ENCODE data around the gene CACNA1B.
"Not testable (repeated sequence)": the region's sequence is repeated elsewhere in the genome, so short reads cannot be mapped to it uniquely, and the experiment has no call there.

CACNA1B gene

DNA sequence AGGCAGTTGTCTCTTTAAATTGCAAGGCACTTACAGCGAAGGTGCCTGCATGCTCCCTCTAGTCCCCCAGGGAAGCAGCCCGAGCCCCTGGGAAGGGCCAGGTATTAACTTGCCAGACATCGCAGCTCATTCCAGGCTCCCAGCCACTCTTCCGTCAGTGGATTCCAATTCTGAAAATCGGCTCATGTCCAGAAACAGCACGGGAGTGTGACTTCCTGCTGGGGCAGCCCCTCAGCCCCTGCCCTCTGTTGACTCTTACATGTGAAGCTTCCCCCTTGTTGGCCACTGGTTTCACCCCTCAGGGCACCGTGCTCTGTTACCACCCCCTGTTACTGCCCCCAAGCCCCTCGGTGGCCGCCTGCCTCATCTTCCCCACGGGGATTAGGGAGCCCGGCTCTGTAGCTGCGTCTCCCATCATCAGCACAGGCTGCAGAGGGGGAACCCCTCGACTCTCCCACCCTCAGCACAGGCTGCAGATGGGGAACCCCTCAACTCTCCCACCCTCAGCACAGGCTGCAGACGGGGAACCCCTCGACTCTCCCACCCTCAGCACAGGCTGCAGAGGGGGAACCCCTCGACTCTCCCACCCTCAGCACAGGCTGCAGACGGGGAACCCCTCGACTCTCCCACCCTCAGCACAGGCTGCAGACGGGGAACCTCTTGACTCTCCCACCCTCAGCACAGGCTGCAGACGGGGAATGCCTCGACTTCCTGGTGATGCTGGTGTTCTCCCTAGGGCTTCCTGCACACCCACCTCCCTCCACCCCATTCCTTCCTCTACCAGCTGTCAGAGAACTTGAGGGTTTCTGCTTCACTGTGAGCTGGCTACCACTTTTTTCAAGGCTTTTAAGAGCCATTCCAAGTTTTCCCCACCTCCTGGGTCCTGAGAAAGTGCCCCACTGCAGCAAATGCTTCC, 11.1 kb upstream of the CACNA1B start:
- DNase-seq: no peak

DNA sequence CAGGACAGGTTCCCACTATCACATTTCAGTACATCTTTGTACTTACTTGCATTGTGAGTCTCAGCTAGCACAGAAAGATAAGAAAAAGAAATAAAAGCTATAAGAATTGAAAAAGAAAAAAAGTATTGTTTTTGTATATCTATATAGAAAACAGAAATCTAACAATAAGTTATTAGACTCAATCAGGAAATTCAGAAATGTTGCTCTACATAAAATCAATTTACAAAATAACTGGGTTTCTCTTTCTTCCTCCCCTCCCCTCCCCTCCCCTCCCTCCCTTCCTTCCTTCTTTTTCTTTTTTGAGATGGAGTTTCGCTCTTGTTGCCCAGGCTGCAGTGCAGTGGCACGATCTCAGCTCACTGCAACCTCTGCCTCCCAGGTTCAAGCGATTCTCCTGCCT, 7.2 kb upstream of the CACNA1B start:
- no peak for DNase-seq

DNA sequence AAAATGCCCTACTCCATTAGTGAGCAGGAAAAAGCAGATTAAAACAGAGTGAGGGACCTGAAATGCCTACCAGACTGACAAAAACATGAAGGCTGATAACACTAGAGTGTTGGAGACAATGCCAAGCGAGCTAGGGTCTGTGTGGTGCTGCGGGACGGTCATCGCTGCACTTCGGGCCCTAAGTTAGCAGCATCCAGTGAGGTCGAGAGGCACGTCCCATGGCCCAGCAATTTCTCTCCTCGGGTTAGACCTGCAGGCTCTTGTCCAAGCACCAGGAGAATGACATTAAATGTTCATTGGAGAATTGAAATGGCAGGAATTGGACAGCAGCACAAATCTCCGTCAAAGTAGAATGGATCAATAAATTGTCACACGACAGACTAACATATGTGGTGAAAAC, 5.3 kb upstream of the CACNA1B start:
- no peak for DNase-seq

DNA sequence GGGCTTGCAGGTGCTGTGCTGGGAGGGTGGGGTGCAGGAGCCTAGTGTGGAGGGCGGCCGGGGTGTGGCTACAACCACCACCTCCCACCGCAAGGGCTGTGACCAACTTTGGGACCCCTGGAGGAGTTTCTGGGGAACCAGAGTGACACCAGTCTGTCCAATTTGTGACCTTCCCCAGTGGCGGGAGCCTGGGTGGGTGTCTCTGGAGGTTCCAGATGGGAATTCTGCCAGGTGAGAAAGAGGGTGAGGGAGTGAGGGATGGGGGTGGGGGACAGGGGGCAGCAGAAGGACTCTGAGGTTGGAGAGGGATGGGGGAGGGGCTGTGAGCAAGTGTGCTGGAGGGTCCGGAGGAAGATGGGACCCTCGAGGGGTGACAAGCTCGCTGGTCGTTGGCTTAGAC, 4.2 kb upstream of the CACNA1B start:
- no peak for DNase-seq

DNA sequence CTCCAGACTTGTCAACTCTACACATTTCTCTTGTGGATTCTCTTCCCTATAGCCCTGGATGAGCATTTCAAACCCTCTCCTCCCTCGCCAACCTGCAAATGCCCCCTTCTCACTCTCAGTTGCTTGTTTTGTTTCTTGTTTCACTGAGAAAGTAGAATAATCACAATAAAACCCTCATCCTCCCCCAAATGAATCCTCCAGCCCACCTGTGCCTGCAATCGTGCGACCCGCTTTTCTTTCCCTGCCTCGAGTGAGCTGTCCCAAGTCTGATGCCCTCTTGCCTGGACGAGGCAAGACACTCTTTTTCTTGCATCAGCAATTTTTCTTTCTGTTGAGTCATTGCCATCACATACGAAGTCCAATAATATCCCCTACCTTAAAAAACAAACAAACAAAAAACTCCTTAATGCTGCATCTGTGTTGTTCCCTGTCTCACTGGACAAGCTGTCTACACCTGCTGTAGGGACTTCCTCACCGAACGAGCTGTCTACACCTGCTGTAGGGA, 3.7 kb upstream of the CACNA1B start:
- DNase-seq: no peak

DNA sequence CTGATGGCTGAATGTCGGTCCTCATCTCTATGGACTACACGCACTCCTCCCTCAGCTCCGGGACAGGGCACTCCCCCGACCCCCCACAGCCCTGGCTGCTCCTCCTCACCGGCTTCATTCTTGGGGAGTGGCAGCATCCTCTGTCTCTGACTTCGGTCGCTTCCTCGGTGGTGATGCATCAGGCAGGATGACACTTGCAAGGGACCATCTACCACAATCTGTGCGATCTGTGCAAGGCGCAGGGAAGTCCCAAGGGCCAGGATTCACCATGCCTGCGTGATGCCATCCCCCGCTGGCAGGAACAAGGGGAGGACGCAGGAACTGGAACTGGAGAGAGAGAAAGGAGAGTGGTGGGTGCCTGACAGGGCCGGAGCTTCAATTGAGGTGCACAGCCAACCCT, 2.2 kb upstream of the CACNA1B start:
- DNase-seq: no peak

DNA sequence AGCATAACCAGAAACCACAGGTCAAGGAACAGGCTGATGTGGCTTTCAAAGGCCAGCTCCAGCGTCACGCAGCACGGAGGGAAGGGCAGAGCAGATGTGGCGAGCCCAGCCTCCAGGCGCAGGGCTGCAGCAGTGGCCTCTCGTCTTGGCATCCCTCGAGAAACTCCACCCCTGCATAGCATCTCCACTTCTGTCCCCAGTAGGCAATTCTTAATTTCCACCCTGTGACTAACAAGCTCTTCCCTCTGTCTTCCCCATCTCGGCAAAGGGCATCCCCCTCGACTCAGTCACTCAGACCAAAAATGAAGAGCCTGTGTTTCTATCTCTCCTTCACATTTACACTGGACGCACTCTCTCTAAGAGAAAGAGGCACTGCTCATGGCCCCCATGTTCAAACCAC, 1.7 kb upstream of the CACNA1B start:
- no peak for DNase-seq

DNA sequence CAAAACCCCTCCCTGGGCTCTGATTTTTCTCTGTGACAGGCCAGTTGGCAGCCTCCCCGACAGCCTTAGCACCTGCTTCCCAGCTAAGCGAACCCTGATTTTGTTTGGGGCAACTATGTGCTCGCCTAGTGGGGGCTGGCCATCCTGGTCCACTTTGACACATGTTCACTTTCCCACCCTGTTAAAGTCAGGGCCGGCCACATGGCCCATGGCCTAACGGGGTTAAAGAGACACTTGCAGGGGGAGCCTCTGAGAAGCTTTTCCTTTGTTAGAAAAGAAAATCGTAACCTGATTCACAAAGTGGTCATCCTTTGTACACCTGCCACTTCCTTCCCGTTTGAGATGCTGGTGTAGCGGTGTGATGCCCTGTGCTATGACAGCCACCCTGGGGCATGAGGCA, 1.3 kb upstream of the CACNA1B start:
- DNase-seq: no peak

DNA sequence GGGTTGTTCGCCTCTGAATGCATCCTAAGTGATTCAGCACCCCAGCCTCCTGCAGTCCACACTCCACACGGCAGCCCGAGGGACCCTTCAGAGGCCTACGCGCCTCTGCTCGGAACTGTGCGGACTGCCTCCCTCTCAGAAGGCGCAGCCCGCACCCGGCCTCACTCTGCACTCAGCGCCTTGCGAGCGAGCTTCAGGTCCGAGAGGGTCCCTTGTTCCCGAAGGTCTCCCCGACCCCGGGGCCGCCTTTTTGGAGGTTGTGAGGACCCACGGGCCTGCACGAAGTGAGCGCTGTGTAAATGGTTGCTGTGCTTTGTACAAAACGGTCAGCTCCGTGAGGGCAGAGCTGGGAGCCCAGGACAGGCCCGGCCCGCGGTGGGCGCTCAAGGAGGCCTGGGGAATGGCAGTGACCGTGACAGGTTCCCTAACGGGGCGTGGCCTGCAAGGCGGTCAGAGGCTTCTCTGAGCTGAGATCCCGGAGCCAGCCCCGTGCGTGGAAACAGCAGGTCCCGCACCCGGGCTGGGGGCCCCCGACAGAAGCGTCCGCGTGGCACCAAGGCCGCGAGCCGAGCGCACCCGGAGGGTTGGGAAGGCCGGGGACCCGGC, 698 bp upstream of the CACNA1B start:
- DNase-seq: no peak

DNA sequence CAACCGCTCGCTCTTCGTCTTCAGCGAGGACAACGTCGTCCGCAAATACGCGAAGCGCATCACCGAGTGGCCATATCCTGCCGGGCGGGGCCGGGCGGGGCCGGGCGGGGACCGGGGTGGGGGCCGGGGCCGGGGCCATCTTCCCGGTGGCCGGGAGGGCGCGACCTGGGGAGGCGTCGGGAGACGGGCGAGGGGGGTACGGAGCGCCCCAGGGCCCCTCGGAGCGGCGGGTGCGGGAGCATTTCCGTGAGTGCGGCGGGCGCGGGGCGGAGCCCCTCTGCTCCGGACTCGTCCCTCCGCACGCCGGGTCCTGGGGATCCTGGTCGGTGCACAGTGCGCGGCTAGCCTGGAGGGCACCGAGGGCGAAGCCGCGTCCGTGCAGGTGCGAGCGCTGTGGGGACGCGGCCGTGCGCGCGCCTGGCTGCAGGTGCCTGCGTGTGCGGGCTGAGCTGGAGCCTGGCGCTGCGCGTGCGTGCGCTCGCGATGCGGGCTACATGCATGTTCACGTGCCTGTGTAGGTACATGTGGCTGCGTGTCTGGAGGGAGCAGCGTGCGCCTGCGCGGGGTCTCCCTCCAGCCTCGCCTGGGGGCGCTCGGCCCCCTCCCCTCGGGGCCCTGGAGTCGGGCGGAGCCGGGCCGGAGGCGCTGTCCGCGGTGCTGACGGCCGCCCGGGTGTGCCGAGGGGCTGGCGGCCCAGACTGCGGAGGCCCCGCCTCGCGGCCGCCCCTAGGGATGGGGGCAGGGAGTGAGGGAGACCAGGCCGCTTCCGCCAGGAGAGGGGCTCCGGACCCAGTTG, 762 bp downstream of the CACNA1B start:
- DNase-seq: no peak

DNA sequence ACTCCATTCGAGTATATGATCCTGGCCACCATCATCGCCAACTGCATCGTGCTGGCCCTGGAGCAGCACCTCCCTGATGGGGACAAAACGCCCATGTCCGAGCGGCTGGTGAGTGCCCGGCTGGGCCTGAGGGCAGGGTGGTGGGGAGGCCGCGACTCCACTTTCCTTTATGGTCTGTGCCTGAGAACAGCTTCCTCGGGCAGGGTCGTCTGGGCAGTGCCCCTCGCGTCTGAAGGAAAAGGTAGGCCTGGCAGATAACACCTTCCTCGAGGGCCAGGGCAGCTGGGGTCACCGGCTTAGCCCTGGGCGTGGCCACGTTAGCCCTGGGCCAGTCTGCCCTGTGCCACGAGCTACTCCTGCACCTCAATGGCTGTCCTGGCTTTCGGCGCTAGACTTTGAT, 1.5 kb downstream of the CACNA1B start:
- DNase-seq: no peak

DNA sequence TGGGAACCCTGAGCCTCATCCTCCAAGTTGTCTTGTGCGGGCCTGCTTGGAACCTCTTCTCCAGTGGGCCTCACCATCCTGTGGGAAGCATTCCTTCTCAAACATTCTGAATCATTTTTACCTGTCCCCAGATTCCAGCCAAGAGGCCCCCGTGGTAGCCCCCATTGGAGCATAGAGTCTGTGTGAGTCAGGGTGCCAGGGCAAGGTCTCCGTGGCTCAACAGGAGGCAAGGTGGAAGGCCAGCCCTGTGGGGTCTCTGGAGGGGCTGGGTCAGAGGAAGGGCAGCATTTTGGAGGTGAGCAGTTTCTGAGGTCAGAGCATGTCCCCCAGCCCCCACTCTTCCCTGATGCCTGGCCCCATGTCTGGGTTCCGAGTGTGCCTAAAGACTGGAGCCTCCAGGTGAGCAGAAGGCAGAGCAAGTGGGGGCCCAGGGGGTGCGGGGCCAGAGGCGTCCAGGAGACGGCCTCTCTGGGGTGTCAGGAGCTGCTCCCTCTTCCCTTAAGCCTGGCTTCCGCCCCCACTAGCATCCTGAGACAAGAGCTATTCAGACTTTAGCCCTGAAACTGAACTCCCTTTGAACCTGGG, 2.1 kb downstream of the CACNA1B start:
- DNase-seq: no peak

DNA sequence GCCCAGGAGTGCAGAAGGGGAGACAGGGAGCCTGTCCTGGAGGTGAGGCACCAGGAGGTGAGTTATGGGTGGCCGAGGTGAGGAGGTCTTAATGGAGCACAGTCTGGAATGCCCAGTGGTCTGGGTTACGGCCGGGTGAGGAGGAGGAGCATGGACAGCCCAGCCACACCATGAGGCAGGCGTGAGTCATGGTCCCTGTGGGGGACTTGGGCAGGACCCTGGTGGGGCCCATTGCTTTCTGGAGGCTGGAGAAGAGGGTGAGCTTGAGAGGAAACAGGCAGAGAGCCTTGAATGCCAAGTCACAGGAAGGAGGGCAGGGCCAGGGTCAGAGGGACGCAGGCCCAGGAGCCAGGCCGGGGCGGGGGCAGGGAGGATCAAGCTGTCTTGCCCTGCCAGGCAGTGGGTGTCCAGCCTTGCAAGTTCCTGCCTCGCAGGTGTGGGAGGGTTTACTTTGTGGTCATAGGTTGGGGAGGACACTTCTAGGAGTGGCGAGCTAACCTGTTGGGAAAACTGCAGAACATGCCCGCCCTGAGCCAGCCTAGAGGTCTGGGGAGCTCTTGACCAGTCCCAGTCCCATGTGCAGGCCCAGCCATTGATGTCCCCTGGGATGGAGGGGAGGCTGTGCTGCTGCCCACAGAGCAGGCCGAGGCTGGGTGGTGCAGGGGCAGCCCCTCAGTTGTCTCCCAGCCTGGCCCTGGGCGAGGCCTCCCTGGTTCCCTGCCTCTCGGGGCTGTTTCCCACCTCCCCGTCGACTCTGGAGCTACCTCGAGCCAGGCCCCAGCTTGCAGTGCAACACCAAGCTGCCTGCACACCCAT, 2.8 kb downstream of the CACNA1B start:
- no peak for DNase-seq

DNA sequence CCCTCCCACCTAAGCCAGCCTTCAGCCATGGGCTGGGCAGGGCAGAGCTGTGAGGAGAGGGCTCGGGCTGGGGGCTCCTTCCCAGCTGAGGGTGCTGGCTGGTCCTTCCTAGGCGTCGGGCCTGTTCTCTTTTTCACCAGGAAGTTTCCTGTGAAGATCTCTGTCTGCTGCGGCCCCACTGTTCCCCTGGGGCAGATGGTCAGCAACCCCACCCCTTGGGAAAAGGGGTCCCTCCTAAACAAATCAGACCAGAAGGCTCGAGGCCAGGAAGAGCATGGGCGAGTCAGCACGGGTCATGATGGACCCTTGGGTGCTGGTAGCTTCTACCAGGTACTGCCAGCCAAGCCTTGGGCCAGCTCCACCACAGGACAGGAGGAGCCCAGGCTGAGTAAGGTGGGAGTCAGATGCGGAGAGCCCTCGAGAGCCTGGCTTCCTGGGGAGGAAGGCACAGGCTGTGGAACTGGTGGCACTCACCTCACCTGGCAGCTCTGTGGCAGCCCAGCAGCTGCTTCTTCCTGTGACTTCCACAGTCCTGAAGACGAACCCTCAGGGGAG, 3.5 kb downstream of the CACNA1B start:
- no peak for DNase-seq

DNA sequence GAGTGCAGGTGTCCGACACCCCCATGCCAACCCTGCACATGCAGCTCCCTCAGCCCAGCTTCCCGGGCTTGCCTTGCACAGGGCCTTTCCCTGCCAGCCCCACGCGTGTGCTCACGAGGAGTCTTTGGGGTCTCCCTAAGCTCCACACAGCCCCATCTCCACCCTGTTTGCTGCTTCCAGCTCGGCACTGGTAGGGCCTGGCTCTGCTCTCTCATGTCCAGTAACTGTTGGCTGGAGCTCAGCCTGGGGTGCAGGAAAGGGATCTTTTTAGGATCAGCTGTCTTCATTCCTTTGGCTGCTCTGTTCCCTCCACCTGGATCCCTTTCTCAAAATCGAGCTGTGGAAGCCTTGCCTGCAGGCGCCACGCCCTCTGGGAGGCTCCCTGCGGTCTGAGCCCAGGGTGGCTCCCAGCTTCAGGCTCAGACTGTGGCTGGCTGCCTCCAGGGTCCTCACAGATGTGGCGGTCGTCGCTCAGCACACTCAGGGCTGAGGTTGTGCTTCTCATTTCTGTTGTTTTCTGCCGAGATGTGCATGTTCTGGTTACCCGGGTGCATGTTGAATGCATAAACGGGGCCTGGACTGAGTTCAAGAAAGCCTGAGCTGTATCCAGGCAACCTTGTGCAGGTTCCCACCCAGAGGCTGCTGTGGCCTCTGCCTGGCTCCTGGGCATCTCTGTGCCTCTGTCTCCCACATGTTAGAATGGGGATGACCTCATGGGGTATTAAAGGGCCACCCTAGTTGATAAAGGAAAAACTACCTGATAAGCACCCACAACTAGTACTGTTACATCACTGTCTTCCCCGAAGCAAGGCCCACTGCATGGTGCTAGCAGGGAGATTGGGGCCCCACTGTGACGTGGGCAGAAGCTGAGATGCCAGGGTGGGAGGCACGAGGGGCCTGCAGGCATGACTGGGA, 4.3 kb downstream of the CACNA1B start:
- no peak for DNase-seq

DNA sequence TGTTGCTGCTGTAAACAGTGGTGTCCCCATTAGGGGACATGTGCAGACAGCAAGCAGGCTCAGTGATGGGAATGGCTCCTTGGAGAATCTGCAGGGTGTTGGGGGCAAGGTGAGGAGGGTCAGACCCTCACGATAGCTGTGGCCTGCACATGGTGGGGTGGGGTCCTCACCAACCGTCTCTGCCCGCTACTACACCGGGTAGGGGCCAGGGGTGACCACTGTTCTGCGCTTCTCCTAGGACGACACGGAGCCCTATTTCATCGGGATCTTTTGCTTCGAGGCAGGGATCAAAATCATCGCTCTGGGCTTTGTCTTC, 4.9 kb downstream of the CACNA1B start:
- no peak for DNase-seq

DNA sequence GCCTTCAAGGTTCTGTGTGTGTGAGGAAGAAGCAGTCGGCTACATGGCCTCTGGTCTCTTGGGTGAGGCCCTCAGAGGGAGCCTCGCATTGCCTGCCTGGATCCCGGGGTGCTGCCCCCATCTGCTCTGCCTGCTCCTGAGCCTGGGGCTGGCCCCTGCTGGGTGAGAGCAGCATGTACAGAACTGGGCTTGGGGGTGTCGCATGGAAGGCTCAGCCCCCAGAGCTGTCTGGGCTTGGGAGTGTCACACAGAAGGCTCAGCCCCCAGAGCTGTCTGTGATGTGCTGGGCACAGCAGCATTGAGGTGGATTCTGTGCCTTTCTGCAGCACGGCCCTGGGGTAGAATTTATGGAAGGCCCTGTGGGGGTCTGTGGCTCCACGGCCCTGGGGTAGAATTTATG, 6.4 kb downstream of the CACNA1B start:
- not testable (repeated sequence) for DNase-seq

DNA sequence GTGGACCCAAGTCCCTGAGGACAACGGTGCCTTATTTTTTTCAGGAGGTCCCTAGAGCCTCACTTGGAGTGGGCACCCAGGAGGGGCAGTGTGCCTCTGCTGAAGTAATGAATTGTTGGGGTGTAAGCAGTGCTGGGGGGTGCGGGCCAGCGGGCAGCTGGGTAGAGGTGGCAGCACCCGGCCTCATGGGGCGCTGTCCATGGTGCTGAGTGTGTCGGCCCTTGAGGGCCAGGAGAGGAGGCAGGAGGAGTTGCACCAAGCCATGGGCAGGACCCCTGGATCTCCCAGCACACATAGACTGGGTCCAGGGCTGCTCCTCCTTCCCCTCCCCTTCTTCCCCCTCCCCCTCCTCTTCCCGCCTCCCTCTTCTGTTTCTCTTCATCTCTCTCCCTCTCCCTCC, 7.0 kb downstream of the CACNA1B start:
- DNase-seq: not testable (repeated sequence)

DNA sequence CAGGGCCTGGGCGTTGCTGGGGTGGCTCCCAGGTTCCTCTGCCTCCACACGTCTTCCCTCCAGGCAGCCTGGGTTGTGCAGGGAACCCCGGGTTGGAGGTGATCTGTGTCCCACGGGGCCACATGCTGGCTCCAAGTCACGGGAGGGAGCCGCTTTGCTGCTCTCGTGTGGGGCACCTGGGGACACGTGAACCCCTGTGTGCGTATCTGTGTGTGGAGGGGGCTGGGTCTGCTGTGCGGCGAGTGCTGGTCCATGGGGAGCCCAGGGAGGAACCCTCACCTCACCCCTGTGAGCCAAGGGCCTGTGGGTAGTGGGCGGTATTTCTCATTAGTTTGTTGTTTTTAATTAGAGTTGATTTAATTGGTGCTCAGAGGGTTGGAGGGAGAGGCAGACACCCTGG, 7.5 kb downstream of the CACNA1B start:
- not testable (repeated sequence) for DNase-seq

DNA sequence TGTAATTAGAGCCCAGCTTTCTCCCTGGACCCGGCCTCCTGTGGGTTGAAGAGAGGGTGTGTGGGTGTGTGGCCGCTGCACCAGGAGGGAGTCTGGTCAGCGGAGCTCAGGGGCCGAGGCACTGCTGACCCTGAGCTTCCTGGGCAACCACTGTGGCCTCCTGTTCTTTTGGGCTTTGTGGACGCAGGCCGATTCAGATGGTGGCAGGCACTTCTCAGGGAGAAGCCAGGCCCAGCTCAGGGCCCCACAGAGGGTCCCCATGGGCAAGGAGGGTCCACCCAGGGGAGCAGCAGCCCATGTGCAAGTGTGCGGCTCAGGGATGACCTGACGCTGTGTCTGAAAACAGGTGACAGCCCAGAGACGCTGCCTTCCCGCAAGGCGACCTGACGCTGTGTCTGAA, 11.0 kb downstream of the CACNA1B start:
- not testable (repeated sequence) for DNase-seq

DNA sequence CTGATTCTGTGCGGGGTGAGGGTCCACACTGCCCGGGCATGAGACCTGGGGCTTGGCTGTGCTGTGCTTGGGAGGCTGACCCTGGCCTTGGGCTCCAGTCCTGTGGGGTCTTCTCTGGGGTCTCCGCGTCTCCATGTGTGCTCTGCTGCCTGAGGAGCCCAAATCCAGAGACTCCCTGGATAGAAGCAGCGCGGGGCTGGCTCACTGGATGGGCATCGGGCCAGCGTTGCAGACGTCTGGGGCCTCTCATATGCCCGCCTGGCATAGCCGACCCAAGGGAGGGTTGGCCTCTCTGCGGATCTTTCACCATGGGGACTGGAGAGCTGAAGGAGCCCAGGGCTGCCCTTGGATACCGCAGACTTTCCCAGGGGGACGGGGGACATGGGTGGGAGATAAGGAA, 12.4 kb downstream of the CACNA1B start:
- DNase-seq: not testable (repeated sequence)

All from stimulated activated CD4-positive, alpha-beta T cell treated with anti-CD3 and anti-CD28 coated beads, Interleukin-4, amount 100 ng/mL, for 24 hours (primary cell).